Keratinocyte (primary cell): Measurements from ENCODE around the gene MYO10. TPM values are rescaled to one million over a fixed set of nuclear protein-coding genes. Genes with fewer than 3 reads are reported as not detected.
A peak's percentile ranks its signal among the peaks of the same experiment; 100 is the strongest.

ENCODE experiments used
- DNase-seq: peaks from one replicate; pipeline ENCODE4 v3.0.0-alpha.2; 2011; ENCODE audit warnings: low read depth, missing footprints, low spot score
- FAIRE-seq: peaks from 2 replicates; lab custom pipeline; 2011; peaks lifted over from hg19 to GRCh38; lab: Jason Lieb, UNC
- H2AFZ ChIP-seq: 2 replicates; pipeline ENCODE4 v1.6.0; 2012; ENCODE audit warnings: low read length, control low read depth, inconsistent platforms; ENCODE audit not compliant: control insufficient read depth
- H3K27ac ChIP-seq: 2 replicates; pipeline ENCODE4 v1.5.1; 2011; ENCODE audit warnings: low read length; ENCODE audit not compliant: control insufficient read depth, insufficient read depth
- H3K27me3 ChIP-seq: 3 replicates; pipeline ENCODE4 v1.6.0; 2011; ENCODE audit warnings: low read length; ENCODE audit not compliant: control insufficient read depth, insufficient read depth; ENCODE audit errors: extremely low read depth
- H3K36me3 ChIP-seq, 2 experiments: 2 replicates in 1 of 2; 3 replicates in 1 of 2; pipeline ENCODE4 v1.5.1; 2011; ENCODE audit warnings: low read length in 2 of 2, mild to moderate bottlenecking in 1 of 2; ENCODE audit not compliant: control insufficient read depth in 2 of 2, insufficient read depth in 2 of 2; ENCODE audit errors: extremely low read depth in 1 of 2
- H3K4me1 ChIP-seq: 3 replicates; pipeline ENCODE4 v1.5.1; 2011; ENCODE audit warnings: low read length; ENCODE audit not compliant: control insufficient read depth, insufficient read depth; ENCODE audit errors: extremely low read depth
- H3K4me2 ChIP-seq: 3 replicates; pipeline ENCODE4 v1.6.0; 2011; ENCODE audit warnings: low read depth, low read length; ENCODE audit not compliant: control insufficient read depth, insufficient read depth; ENCODE audit errors: extremely low read depth
- H3K4me3 ChIP-seq, 3 experiments: fragments of 200-600 bp in 1 of 3; sonication (generic) in 1 of 3; 2 replicates in 2 of 3; 3 replicates in 1 of 3; pipeline ENCODE4 v1.5.1; 2011 to 2016; ENCODE audit warnings: low read length in 3 of 3, mild to moderate bottlenecking in 3 of 3, control low read depth in 2 of 3, inconsistent platforms in 1 of 3, low read depth in 1 of 3, mixed read lengths in 1 of 3, mixed run types in 1 of 3, moderate library complexity in 1 of 3; ENCODE audit not compliant: control insufficient read depth in 2 of 3, insufficient read depth in 2 of 3; ENCODE audit errors: extremely low read depth in 1 of 3
- H3K79me2 ChIP-seq: 2 replicates; pipeline ENCODE4 v1.6.0; 2012; ENCODE audit warnings: low read length; ENCODE audit not compliant: control insufficient read depth, insufficient read depth
- H3K9ac ChIP-seq: 3 replicates; pipeline ENCODE4 v1.6.0; 2011; ENCODE audit warnings: low read length; ENCODE audit not compliant: control insufficient read depth, insufficient read depth; ENCODE audit errors: extremely low read depth
- H3K9me1 ChIP-seq: 3 replicates; pipeline ENCODE4 v1.6.0; 2011; ENCODE audit warnings: low read length; ENCODE audit not compliant: control insufficient read depth, insufficient read depth; ENCODE audit errors: extremely low read depth
- H3K9me3 ChIP-seq: 2 replicates; pipeline ENCODE4 v1.5.1; 2012; ENCODE audit warnings: low read depth, low read length; ENCODE audit not compliant: control insufficient read depth
- H4K20me1 ChIP-seq: 3 replicates; pipeline ENCODE4 v1.6.0; 2011; ENCODE audit warnings: low read length; ENCODE audit not compliant: control insufficient read depth, insufficient read depth; ENCODE audit errors: extremely low read depth
- CTCF ChIP-seq, 3 experiments: IDR thresholded peaks in 1 of 3; conservative IDR thresholded peaks in 1 of 3; optimal IDR thresholded peaks in 1 of 3; 2 replicates in 2 of 3; 3 replicates in 1 of 3; pipeline versions ENCODE3 to v1.5.1; 2011; ENCODE audit warnings: low read length in 3 of 3, mild to moderate bottlenecking in 3 of 3, moderate library complexity in 2 of 3, control low read depth in 1 of 3, inconsistent platforms in 1 of 3; ENCODE audit not compliant: insufficient read depth in 2 of 3; ENCODE audit errors: extremely low read depth in 1 of 3
- EZH2 ChIP-seq: IDR thresholded peaks from one replicate; pipeline ENCODE4 v1.6.1; 2012; ENCODE audit warnings: inconsistent platforms, mild to moderate bottlenecking, low read length, moderate library complexity
- dilution Hi-C: fragments of 300-500 bp; cut with MboI; formaldehyde crosslinking; loops from one replicate; pipeline ENCODE4 v1.7.0; 2020; ENCODE audit warnings: low sequenced_read_pairs; ENCODE audit not compliant: extremely low pct_ligation_motif_present
- polyA plus RNA-seq, 5 experiments: library from polyadenylated mRNA; depleted of rRNA in 3 of 5; stranded (reverse) in 3 of 5; stranded (forward) in 1 of 5; unstranded in 1 of 5; fragments of >200 nt; gene quantifications; 1 replicate in 1 of 5; 2 replicates in 3 of 5; 3 replicates in 1 of 5; pipeline versions ENCODE4 v1.2.1 to v1.2.3, GENCODE V29; 2011 to 2012; ENCODE audit warnings: missing spikeins in 2 of 5, low read depth in 1 of 5, low replicate concordance in 1 of 5

MYO10 gene
- polyA plus RNA-seq, 1 donor (not counting 4 experiments of a cell fraction or from before 2014, with no cell fraction given) = 22.0 TPM

DNA sequence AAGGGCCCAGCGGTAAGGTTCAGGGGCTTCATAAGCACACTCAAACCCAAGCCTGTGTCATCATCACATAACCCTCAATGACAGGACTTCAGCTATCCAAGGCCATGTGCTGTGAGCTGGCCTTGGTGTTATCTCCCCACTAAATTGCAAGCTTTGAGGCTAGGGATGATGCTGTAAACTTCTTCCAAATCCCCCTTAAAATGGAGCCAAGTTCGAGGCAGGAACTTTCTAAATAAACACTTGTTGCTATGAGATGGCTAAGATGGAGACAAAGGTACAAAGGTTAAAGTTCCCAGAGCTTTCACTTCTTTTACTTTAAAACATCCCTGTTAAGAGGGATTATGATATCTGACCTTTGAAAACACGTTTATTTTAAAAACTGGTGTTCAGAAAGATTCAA, 123.6 kb downstream of the MYO10 start:
- TF ChIP-seq EZH2 (no peak), CTCF (optimal IDR thresholded peaks at IDR 0.05 in 1 of 3, IDR thresholded peaks at IDR 0.05 in 1 of 3, conservative IDR thresholded peaks at IDR 0.05 in 1 of 3; ENCODE audit: extremely low read depth in 1 of 3, insufficient read depth in 2 of 3, low read length in 3 of 3) (no peak)
- dilution Hi-C loops = no loop called here
- H3K27me3 ChIP-seq = no peaks in the 10 kb centered on the region
- no peak overlapping the region for H3K4me3 ChIP-seq
- no peaks in the 10 kb centered on the region for H3K9me3 ChIP-seq
- H4K20me1 ChIP-seq = peaks cover 18% of the 10 kb centered on the region
- peaks cover 16% of the 10 kb centered on the region for H3K4me1 ChIP-seq
- H3K9me1 ChIP-seq = peaks cover 8% of the 10 kb centered on the region
- no peak overlapping the region for H3K27ac ChIP-seq
- peaks cover 1 to 10% of the 10 kb centered on the region in 2 experiments for H3K36me3 ChIP-seq
- no peak for DNase-seq
- H2AFZ ChIP-seq = no peak overlapping the region
- H3K79me2 ChIP-seq = peaks cover 79% of the 10 kb centered on the region
- FAIRE-seq = peak; percentile 44
- no peak overlapping the region for H3K9ac ChIP-seq
- no peak overlapping the region for H3K4me2 ChIP-seq

- Histone ChIP-seq H3K9me1 (peaks cover 8% of the 10 kb centered on the region), H2AFZ (no peak overlapping the region), H3K9me3 (no peaks in the 10 kb centered on the region), H3K36me3 (peaks cover 1 to 8% of the 10 kb centered on the region in 2 experiments), H3K79me2 (peaks cover 90% of the 10 kb centered on the region), H3K4me2 (no peak overlapping the region), H3K9ac (no peak overlapping the region), H3K4me3 (no peak overlapping the region), H3K27ac (no peak overlapping the region), H4K20me1 (peaks cover 21% of the 10 kb centered on the region), H3K27me3 (no peaks in the 10 kb centered on the region), H3K4me1 (peaks cover 16% of the 10 kb centered on the region)
- dilution Hi-C loops = no loop called here
- DNase-seq (no peak), FAIRE-seq (no peak)
- no peak for TF ChIP-seq EZH2
- TF ChIP-seq CTCF (optimal IDR thresholded peaks at IDR 0.05 in 1 of 3, IDR thresholded peaks at IDR 0.05 in 1 of 3, conservative IDR thresholded peaks at IDR 0.05 in 1 of 3; ENCODE audit: extremely low read depth in 1 of 3, insufficient read depth in 2 of 3, low read length in 3 of 3) = no peak
Measured at GRCh38 chr5:16810208-16810854, 125.8 kb downstream of the MYO10 start.
